Neural cell (in vitro differentiated cells): Measurements from ENCODE around the gene LSM4. TPM values are rescaled to one million over a fixed set of nuclear protein-coding genes. Genes with fewer than 3 reads are reported as not detected.
A peak's percentile ranks its signal among the peaks of the same experiment; 100 is the strongest.

ENCODE experiments used
- H2AFZ ChIP-seq: fragments of 200-600, 300-800 bp; sonication (generic), shearing (Covaris generic); 2 replicates; pipeline ENCODE4 v1.6.0; 2014; ENCODE audit warnings: low read depth, mild to moderate bottlenecking, antibody characterized with exemption, low read length, moderate library complexity
- H3F3A ChIP-seq: fragments of 200-600 bp; shearing (Covaris generic); 2 replicates; pipeline ENCODE4 v1.6.1; 2016; ENCODE audit warnings: mild to moderate bottlenecking, moderate library complexity, mixed read lengths, antibody characterized with exemption, low read length; ENCODE audit not compliant: insufficient read depth, poor library complexity, severe bottlenecking
- H3K27ac ChIP-seq: fragments of 200-600, 300-800 bp; sonication (generic), shearing (Covaris generic); 2 replicates; pipeline ENCODE4 v1.5.1; 2014; ENCODE audit warnings: mild to moderate bottlenecking, low read length, moderate library complexity
- H3K27me3 ChIP-seq: fragments of 300-800, 200-600 bp; sonication (generic), shearing (Covaris generic); 2 replicates; pipeline ENCODE4 v1.6.0; 2014; ENCODE audit warnings: mild to moderate bottlenecking, low read depth, low read length, moderate library complexity; ENCODE audit not compliant: insufficient read depth
- H3K36me3 ChIP-seq: fragments of 300-800, 200-600 bp; sonication (generic), shearing (Covaris generic); 2 replicates; pipeline ENCODE4 v1.5.1; 2014; ENCODE audit warnings: mild to moderate bottlenecking, antibody characterized with exemption, low read length, moderate library complexity; ENCODE audit not compliant: insufficient read depth
- H3K4me2 ChIP-seq: fragments of 300-800, 200-600 bp; sonication (generic), shearing (Covaris generic); 2 replicates; pipeline ENCODE4 v1.6.0; 2014; ENCODE audit warnings: mild to moderate bottlenecking, low read length
- H3K4me3 ChIP-seq: fragments of 300-800, 200-600 bp; sonication (generic), shearing (Covaris generic); 2 replicates; pipeline ENCODE4 v1.5.1; 2014; ENCODE audit warnings: mild to moderate bottlenecking, low read length, moderate library complexity
- H3K79me2 ChIP-seq: fragments of 200-600 bp; shearing (Covaris generic); replicated peaks from 2 replicates; pipeline ENCODE4 v1.6.0; 2014; ENCODE audit warnings: mild to moderate bottlenecking, low read length, moderate library complexity; ENCODE audit not compliant: insufficient read depth
- H3K9ac ChIP-seq: fragments of 300-800, 200-600 bp; sonication (generic), shearing (Covaris generic); 2 replicates; pipeline ENCODE4 v1.6.1; 2016; ENCODE audit warnings: mild to moderate bottlenecking, low read length, mixed read lengths
- H3K9me2 ChIP-seq: fragments of 200-600 bp; shearing (Covaris generic); 2 replicates; pipeline ENCODE4 v1.6.1; 2016; ENCODE audit warnings: mild to moderate bottlenecking, low read length, mixed read lengths; ENCODE audit not compliant: insufficient read depth
- H3K9me3 ChIP-seq: fragments of 200-600, 300-800 bp; sonication (generic), shearing (Covaris generic); 2 replicates; pipeline ENCODE4 v1.6.1; 2016; ENCODE audit warnings: mild to moderate bottlenecking, mixed run types, low read length, moderate library complexity, mixed read lengths
- H4K20me1 ChIP-seq: fragments of 200-600 bp; shearing (Covaris generic); 2 replicates; pipeline ENCODE4 v1.6.1; 2016; ENCODE audit warnings: mild to moderate bottlenecking, mixed run types; ENCODE audit not compliant: insufficient read depth
- EP300 ChIP-seq: fragments of 450-650 bp; conservative IDR thresholded peaks from 2 replicates; pipeline ENCODE4 v1.6.1; 2014; ENCODE audit warnings: antibody characterized with exemption, mild to moderate bottlenecking, moderate library complexity; ENCODE audit not compliant: poor library complexity, severe bottlenecking
- EZH2 ChIP-seq: fragments of 200-600, 300-800 bp; shearing (Covaris generic), sonication (generic); IDR thresholded peaks from 2 replicates; pipeline ENCODE4 v1.6.1; 2014; ENCODE audit warnings: antibody characterized with exemption, low read length, borderline replicate concordance, mild to moderate bottlenecking; ENCODE audit not compliant: insufficient read depth, poor library complexity, severe bottlenecking
- MXI1 ChIP-seq: fragments of 450-650 bp; conservative IDR thresholded peaks from 2 replicates; pipeline ENCODE4 v1.6.1; 2014; ENCODE audit warnings: antibody characterized with exemption, mild to moderate bottlenecking; ENCODE audit not compliant: poor library complexity, severe bottlenecking
- POLR2AphosphoS5 ChIP-seq: IDR thresholded peaks from 2 replicates; pipeline ENCODE4 v1.6.1; 2012
- RAD21 ChIP-seq: fragments of 450-650 bp; conservative IDR thresholded peaks from 2 replicates; pipeline ENCODE4 v1.6.1; 2014; ENCODE audit warnings: antibody characterized with exemption, mild to moderate bottlenecking, moderate library complexity
- REST ChIP-seq: IDR thresholded peaks from 2 replicates; pipeline ENCODE4 v1.6.1; 2012; ENCODE audit warnings: borderline replicate concordance
- SMC3 ChIP-seq: fragments of 450-650 bp; conservative IDR thresholded peaks from 2 replicates; pipeline ENCODE4 v1.6.1; 2014; ENCODE audit warnings: antibody characterized with exemption, mild to moderate bottlenecking, moderate library complexity; ENCODE audit not compliant: poor library complexity
- TAF1 ChIP-seq: IDR thresholded peaks from 2 replicates; pipeline ENCODE4 v1.6.1; 2012; ENCODE audit warnings: low read depth
- polyA plus RNA-seq: library from polyadenylated mRNA; depleted of rRNA; stranded (reverse); fragments of >200 nt; gene quantifications from 2 replicates; pipeline ENCODE4 v1.2.3, GENCODE V29; 2014
- TF ChIP-seq, protein P1 (sequence below): fragments of 450-650 bp; IDR thresholded peaks from 2 replicates; pipeline ENCODE4 v1.5.1; 2014; ENCODE audit warnings: antibody characterized with exemption, mild to moderate bottlenecking, moderate library complexity; ENCODE audit not compliant: poor library complexity, severe bottlenecking

Gene LSM4
- polyA plus RNA-seq, 1 donor from 2014 or later: 382 TPM

DNA sequence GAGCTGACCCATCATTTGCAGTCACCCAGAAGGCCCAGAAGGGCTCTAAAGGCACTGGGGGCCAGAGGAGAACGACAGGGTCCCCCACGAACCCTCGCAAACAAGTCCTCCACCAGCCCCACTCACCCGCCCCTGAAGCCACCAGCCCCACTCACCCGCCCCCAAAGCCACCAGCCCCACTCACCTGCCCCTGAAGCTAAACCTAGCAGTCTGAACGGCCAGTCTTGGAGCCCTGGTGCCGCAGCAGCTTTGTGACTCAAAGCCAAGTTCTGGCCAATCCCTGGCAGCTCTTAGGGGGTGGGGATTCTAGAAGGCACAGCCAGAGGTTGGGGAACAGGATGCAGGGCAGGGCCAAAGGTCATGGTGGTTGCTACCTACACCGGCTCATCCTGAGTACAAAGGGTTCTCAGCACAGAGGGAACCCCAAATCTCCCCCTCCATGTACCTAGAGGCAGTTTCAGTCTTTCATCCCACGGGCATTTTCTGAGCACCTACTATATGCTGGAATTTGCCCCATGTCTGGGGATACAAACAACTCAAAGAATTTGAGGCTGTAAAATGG is 48.6 kb downstream of the LSM4 start, which contains the start of gene IQCN:
Gene IQCN, minus strand, starts transcription at position 234 of the 562 bp plus-strand sequence. CDS start 4,974 bp downstream, outside the sequence.
- Histone ChIP-seq H3K27ac (no peak within 1 kb of the TSS), H3K36me3 (peaks cover 15% of the 10 kb centered on the region), H2AFZ (no peak within 1 kb of the TSS), H3K9ac (no peak within 1 kb of the TSS), H3F3A (no peaks in the 10 kb centered on the region), H4K20me1 (peaks cover 35% of the 10 kb centered on the region), H3K4me3 (no peak within 1 kb of the TSS), H3K79me2 (peaks cover 47% of the 10 kb centered on the region), H3K27me3 (no peaks in the 10 kb centered on the region), H3K4me2 (no peak within 1 kb of the TSS), H3K9me2 (no peaks in the 10 kb centered on the region), H3K9me3 (no peaks in the 10 kb centered on the region)
- TF ChIP-seq TAF1: no peak
- TF ChIP-seq RAD21: no peak
- no peak for TF ChIP-seq MXI1

DNA sequence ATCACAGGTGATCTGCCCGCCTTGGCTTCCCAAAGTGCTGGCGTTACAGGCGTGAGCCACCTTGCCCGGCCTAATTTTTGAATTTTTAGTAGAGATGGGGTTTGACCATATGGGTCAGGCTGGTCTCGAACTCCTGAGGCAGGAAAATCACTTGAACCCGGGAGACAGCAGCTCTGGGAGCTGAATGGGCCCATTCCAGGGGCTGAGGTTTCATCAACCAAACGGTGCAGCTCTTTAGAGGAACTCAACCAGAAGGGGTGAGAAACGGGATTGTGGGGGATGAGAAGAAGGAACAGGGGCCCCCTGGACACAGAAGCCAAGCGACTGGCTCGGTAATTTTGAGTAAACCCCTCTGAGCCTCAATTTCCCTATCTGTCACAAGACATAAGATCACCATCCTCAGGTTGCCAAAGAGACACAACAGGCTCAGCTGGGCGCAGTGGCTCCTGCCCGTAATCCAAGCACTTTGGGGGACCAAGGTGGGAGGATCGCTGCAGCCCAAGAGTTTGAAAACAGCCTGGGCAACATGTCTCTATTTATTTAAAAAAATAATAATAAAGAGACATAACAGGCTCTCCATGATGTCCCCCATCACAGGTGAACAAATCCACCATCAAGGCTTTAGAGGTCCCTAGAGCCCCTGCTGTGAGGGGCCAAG is 49.2 kb downstream of the LSM4 start:
- Histone ChIP-seq H3K27ac (no peak overlapping the region), H3K79me2 (peaks cover 41% of the 10 kb centered on the region), H3K9me2 (no peaks in the 10 kb centered on the region), H3K27me3 (no peaks in the 10 kb centered on the region), H3F3A (no peaks in the 10 kb centered on the region), H3K9ac (no peak overlapping the region), H3K4me2 (no peak overlapping the region), H3K9me3 (no peaks in the 10 kb centered on the region), H3K36me3 (peaks cover 9% of the 10 kb centered on the region), H3K4me3 (no peak overlapping the region), H4K20me1 (peaks cover 29% of the 10 kb centered on the region), H2AFZ (no peak overlapping the region)
- TF ChIP-seq RAD21 (no peak), POLR2AphosphoS5 (peak; percentile 1)

DNA sequence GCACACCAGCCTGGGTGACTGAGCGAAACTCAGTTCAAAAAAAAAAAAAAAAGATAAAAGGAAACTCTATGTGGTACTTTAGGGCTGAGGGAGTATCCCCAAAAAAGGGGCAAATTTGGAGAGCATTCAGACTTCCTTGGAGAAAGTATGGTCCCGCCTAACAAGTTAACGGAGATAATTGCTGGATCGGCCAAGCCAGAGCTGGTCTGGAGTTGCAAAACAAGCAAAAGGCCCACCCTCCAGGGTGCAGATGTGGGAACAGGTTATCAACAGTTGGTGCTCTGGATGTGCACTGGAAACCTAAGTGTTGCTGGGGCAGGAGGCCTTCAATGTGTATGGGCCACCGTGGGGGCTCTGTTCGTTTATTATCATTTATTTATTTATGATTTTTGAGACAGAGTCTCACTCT is 51.4 kb downstream of the LSM4 start:
- H3K9me2 ChIP-seq: no peaks in the 10 kb centered on the region
- H3K27ac ChIP-seq: no peak overlapping the region
- H3K79me2 ChIP-seq: peaks cover 25% of the 10 kb centered on the region
- no peaks in the 10 kb centered on the region for H3K9me3 ChIP-seq
- H3K9ac ChIP-seq: no peak overlapping the region
- peaks cover 17% of the 10 kb centered on the region for H4K20me1 ChIP-seq
- no peak overlapping the region for H2AFZ ChIP-seq
- TF ChIP-seq MXI1 (no peak), TAF1 (no peak), REST (no peak), POLR2AphosphoS5 (no peak), EP300 (no peak), SMC3 (no peak), RAD21 (no peak), EZH2 (no peak)
- TF ChIP-seq, protein P1, sequence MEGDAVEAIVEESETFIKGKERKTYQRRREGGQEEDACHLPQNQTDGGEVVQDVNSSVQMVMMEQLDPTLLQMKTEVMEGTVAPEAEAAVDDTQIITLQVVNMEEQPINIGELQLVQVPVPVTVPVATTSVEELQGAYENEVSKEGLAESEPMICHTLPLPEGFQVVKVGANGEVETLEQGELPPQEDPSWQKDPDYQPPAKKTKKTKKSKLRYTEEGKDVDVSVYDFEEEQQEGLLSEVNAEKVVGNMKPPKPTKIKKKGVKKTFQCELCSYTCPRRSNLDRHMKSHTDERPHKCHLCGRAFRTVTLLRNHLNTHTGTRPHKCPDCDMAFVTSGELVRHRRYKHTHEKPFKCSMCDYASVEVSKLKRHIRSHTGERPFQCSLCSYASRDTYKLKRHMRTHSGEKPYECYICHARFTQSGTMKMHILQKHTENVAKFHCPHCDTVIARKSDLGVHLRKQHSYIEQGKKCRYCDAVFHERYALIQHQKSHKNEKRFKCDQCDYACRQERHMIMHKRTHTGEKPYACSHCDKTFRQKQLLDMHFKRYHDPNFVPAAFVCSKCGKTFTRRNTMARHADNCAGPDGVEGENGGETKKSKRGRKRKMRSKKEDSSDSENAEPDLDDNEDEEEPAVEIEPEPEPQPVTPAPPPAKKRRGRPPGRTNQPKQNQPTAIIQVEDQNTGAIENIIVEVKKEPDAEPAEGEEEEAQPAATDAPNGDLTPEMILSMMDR: no peak
- H3K4me2 ChIP-seq: no peak overlapping the region
- H3K27me3 ChIP-seq: no peaks in the 10 kb centered on the region
- peaks cover 6% of the 10 kb centered on the region for H3K36me3 ChIP-seq
- no peak overlapping the region for H3K4me3 ChIP-seq
- H3F3A ChIP-seq: no peaks in the 10 kb centered on the region
